ENCODE data around the gene SLC9A2. TPM values are rescaled to one million over a fixed set of nuclear protein-coding genes. Genes with fewer than 3 reads are reported as not detected.

SLC9A2 gene
- total RNA-seq, 1 experiment from 2014 or later = 13.4 TPM

- Histone ChIP-seq H3F3A (ENCODE audit: insufficient read depth, low read depth) (no peaks in the 10 kb centered on the region), H3K4me3 (no peak overlapping the region), H3K4me2 (peak overlapping the region; percentile 44), H3K9me3 (ENCODE audit: insufficient read depth, low read depth) (no peaks in the 10 kb centered on the region), H2AFZ (no peak overlapping the region), H4K20me1 (ENCODE audit: insufficient read depth) (no peaks in the 10 kb centered on the region), H3K79me2 (ENCODE audit: low read depth) (no peaks in the 10 kb centered on the region), H3K4me1 (replicated peaks; ENCODE audit: insufficient read depth) (peaks cover 32% of the 10 kb centered on the region), H3K9me2 (ENCODE audit: insufficient read depth) (no peaks in the 10 kb centered on the region), H3K36me3 (ENCODE audit: low read depth) (no peaks in the 10 kb centered on the region), H3K27me3 (ENCODE audit: insufficient read depth, low read depth) (no peaks in the 10 kb centered on the region), H3K27ac (no peak overlapping the region)
- CTCF ChIA-PET = interaction anchor here (0.6 to 0.8 kb wide), 3 partner anchors 22 to 231 kb away, joined by 3 to 4 read pairs (median 4); no protein-coding TSS in a partner anchor
- POLR2A ChIA-PET (ENCODE audit: unreplicated experiment) = no interaction called here
- DNase-seq = no peak
- intact Hi-C loops (cut with micrococcal nuclease; ENCODE audit: unreplicated experiment) = loop anchor here (1.0 kb wide), 1 partner anchor 21 kb away; no protein-coding TSS in a partner anchor
- BruUV-seq (replicated peaks) = no TSS peak
- no peak for TF ChIP-seq EZH2 (IDR thresholded peaks at IDR 0.05; ENCODE audit: low read depth)
- TF ChIP-seq, protein P1, sequence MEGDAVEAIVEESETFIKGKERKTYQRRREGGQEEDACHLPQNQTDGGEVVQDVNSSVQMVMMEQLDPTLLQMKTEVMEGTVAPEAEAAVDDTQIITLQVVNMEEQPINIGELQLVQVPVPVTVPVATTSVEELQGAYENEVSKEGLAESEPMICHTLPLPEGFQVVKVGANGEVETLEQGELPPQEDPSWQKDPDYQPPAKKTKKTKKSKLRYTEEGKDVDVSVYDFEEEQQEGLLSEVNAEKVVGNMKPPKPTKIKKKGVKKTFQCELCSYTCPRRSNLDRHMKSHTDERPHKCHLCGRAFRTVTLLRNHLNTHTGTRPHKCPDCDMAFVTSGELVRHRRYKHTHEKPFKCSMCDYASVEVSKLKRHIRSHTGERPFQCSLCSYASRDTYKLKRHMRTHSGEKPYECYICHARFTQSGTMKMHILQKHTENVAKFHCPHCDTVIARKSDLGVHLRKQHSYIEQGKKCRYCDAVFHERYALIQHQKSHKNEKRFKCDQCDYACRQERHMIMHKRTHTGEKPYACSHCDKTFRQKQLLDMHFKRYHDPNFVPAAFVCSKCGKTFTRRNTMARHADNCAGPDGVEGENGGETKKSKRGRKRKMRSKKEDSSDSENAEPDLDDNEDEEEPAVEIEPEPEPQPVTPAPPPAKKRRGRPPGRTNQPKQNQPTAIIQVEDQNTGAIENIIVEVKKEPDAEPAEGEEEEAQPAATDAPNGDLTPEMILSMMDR (conservative IDR thresholded peaks at IDR 0.05) = no peak
Observed at GRCh38 chr2:102593516-102593915, 25.8 kb upstream of the SLC9A2 start.

- H3K9me3 ChIP-seq (ENCODE audit: insufficient read depth, low read depth) = no peaks in the 10 kb centered on the region
- no peaks in the 10 kb centered on the region for H3K36me3 ChIP-seq (ENCODE audit: low read depth)
- no peaks in the 10 kb centered on the region for H3K27me3 ChIP-seq (ENCODE audit: insufficient read depth, low read depth)
- H3K4me1 ChIP-seq (replicated peaks; ENCODE audit: insufficient read depth) = peaks cover 32% of the 10 kb centered on the region
- POLR2A ChIA-PET (ENCODE audit: unreplicated experiment) = no interaction called here
- H3K4me2 ChIP-seq = no peak overlapping the region
- no peaks in the 10 kb centered on the region for H3K79me2 ChIP-seq (ENCODE audit: low read depth)
- no TSS peak for BruUV-seq (replicated peaks)
- H3F3A ChIP-seq (ENCODE audit: insufficient read depth, low read depth) = no peaks in the 10 kb centered on the region
- no peak for TF ChIP-seq EZH2 (IDR thresholded peaks at IDR 0.05; ENCODE audit: low read depth)
- TF ChIP-seq, protein P1 (conservative IDR thresholded peaks at IDR 0.05) = no peak
- no peak overlapping the region for H3K4me3 ChIP-seq
- H2AFZ ChIP-seq = no peak overlapping the region
- CTCF ChIA-PET = interaction anchor here (1.5 kb wide), 1 partner anchor 121 kb away, joined by 4 read pairs; the partner anchor contains the start of gene SLC9A4
- intact Hi-C loops (cut with micrococcal nuclease; ENCODE audit: unreplicated experiment) = no loop called here
- no peak for DNase-seq
- H3K27ac ChIP-seq = no peak overlapping the region
- H3K9me2 ChIP-seq (ENCODE audit: insufficient read depth) = no peaks in the 10 kb centered on the region
- H4K20me1 ChIP-seq (ENCODE audit: insufficient read depth) = no peaks in the 10 kb centered on the region
Observed at GRCh38 chr2:102594445-102595016, 24.8 kb upstream of the SLC9A2 start.

DNA sequence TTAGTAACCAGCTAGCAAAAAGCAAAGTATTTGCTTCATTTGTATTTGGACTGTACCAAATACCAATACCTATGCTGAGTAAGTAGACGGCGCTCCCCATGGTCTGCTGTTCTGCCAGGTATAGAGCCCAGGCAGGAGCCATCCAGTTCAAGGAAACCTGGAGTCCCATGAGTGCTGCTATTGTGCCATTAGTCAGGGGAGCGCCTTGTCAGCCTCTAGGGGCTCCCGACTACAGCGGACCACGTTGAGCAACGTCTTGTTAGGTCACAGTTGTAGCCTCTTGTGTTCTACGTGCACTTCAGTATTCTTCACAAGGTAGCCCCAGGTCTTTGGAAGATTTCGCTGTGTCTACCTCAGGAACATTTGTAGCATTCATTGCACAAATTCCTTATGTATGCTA, 21.6 kb upstream of the SLC9A2 start:
- no peak for DNase-seq
- Histone ChIP-seq H3K4me2 (no peak overlapping the region), H3K9me3 (ENCODE audit: insufficient read depth, low read depth) (no peaks in the 10 kb centered on the region), H3K27ac (no peak overlapping the region), H2AFZ (no peak overlapping the region), H3K4me3 (no peak overlapping the region), H3K27me3 (ENCODE audit: insufficient read depth, low read depth) (no peaks in the 10 kb centered on the region), H3K36me3 (ENCODE audit: low read depth) (no peaks in the 10 kb centered on the region), H4K20me1 (ENCODE audit: insufficient read depth) (no peaks in the 10 kb centered on the region), H3K4me1 (replicated peaks; ENCODE audit: insufficient read depth) (peaks cover 16% of the 10 kb centered on the region), H3K79me2 (ENCODE audit: low read depth) (no peaks in the 10 kb centered on the region), H3F3A (ENCODE audit: insufficient read depth, low read depth) (no peaks in the 10 kb centered on the region), H3K9me2 (ENCODE audit: insufficient read depth) (no peaks in the 10 kb centered on the region)
- TF ChIP-seq EZH2 (IDR thresholded peaks at IDR 0.05; ENCODE audit: low read depth) = no peak
- TF ChIP-seq, protein P1 (conservative IDR thresholded peaks at IDR 0.05) = no peak
- ChIA-PET CTCF (no interaction called here), POLR2A (ENCODE audit: unreplicated experiment) (no interaction called here)
- intact Hi-C loops (cut with micrococcal nuclease; ENCODE audit: unreplicated experiment) = no loop called here
- BruUV-seq (replicated peaks) = no TSS peak

Data from PC-9 (cell line).